GM13976 (cell line): ENCODE data around the gene AKAP11.

Experiments used
- DNase-seq: peaks from one replicate; pipeline ENCODE4 v3.0.0; 2012; ENCODE audit warnings: low spot score
- CTCF ChIP-seq: IDR thresholded peaks from 2 replicates; pipeline ENCODE4 v1.5.1; 2012; ENCODE audit warnings: borderline replicate concordance, mild to moderate bottlenecking; ENCODE audit not compliant: insufficient read depth; ENCODE audit errors: extremely low read depth, missing control alignments, control extremely low read depth
- in situ Hi-C: fragments of 300-500 bp; cut with MboI; formaldehyde crosslinking; loops from one replicate; pipeline ENCODE4 v1.12.0; 2022; ENCODE audit warnings: low sequenced_read_pairs, mixed read lengths, inconsistent platforms; ENCODE audit not compliant: unreplicated experiment

Gene AKAP11

GRCh38 chr13:42279080-42279479, 7.1 kb downstream of the AKAP11 start:
- TF ChIP-seq CTCF: no peak
- DNase-seq: no peak
- in situ Hi-C loops: no loop called here

DNA sequence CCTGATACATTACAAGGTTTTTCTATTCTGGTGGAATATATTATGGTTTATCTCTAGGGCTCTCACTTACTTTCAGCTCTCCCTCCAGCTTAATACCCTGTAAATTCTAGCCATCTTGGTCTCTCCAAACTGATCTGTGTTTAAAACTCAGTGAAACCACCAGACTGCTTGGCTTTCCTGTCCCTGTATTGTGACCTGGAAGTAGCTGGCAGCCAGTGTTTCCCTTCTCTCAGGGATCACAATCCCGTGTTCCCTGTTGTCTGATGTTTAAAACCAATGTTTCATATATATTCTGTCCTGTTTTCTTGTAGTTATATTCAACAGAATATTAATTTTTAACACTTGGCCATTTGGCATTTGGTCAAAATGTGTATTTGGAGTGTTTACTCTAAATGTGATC, 8.0 kb downstream of the AKAP11 start:
- in situ Hi-C loops: no loop called here
- TF ChIP-seq CTCF: no peak
- DNase-seq: no peak

- in situ Hi-C loops: no loop called here
- TF ChIP-seq CTCF: no peak
These were observed 8.6 kb downstream of the AKAP11 start for GRCh38 chr13:42280537-42280936.

GRCh38 chr13:42283574-42283973, 11.6 kb downstream of the AKAP11 start:
- in situ Hi-C loops: no loop called here
- TF ChIP-seq CTCF: no peak
- no peak for DNase-seq

More at GRCh38 chr13:42280537-42280936, 8.6 kb downstream of the AKAP11 start:
- no peak for DNase-seq

- no peak for DNase-seq
- no peak for TF ChIP-seq CTCF
- in situ Hi-C loops: no loop called here
These were observed 12.1 kb downstream of the AKAP11 start for GRCh38 chr13:42284068-42284467.

DNA sequence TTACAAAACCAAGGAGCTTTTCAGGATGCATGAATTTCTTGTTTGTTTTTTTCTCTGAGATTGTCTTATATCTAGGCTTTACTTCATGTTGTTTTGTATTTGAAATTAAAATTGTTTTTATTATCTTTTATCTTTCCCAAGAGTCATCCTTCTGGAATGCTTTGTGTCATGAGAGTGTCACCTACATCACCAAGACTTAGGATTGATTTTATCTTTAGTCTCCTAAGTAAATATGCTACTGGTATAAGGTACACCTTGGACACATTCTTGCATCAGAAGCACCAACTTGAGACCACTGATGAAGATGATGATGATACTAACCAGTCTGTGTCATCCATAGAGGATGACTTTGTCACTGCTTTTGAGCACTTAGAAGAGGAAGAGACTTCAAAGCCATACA, 26.4 kb downstream of the AKAP11 start:
- DNase-seq: no peak
- no peak for TF ChIP-seq CTCF
- in situ Hi-C loops: no loop called here

- DNase-seq: no peak
- in situ Hi-C loops: no loop called here
- TF ChIP-seq CTCF: no peak
These were observed 33.6 kb downstream of the AKAP11 start for GRCh38 chr13:42305503-42305902.
